ENCODE data around the gene ZNF407.

DNA sequence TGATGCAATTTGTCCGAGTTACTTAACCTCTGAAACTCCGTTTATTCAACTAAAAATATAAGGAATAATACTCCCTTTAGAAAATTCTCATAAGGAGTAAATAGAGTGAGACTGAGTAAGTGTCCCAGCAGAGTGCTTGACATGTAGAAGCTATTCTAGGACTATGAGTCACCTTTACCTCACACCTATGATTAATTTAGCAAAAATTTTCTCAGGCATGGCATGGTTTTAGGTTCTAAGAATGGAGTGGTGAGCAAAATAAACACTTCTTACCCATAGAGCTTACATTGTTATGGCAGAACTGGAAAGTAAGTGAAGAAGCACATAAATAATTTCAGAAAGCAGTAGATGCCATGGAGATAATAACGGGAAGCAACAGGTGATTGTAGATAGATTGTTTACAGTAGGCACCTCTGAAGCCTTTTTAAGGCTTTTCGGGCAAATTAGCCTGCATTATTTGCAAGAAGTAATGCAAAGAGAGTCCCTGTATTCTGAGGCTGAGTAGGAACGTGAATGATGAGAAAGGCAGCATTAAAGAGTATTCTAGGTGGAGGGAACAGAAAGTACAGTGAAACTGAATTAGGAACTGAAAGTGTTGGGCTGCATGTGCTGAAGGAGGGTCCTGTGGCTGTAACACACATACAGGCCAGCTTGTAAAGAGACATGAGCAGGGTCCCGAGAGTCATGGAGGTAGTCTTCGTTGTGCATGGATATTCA is 209.2 kb downstream of the ZNF407 start:
- TF ChIP-seq, protein P1, sequence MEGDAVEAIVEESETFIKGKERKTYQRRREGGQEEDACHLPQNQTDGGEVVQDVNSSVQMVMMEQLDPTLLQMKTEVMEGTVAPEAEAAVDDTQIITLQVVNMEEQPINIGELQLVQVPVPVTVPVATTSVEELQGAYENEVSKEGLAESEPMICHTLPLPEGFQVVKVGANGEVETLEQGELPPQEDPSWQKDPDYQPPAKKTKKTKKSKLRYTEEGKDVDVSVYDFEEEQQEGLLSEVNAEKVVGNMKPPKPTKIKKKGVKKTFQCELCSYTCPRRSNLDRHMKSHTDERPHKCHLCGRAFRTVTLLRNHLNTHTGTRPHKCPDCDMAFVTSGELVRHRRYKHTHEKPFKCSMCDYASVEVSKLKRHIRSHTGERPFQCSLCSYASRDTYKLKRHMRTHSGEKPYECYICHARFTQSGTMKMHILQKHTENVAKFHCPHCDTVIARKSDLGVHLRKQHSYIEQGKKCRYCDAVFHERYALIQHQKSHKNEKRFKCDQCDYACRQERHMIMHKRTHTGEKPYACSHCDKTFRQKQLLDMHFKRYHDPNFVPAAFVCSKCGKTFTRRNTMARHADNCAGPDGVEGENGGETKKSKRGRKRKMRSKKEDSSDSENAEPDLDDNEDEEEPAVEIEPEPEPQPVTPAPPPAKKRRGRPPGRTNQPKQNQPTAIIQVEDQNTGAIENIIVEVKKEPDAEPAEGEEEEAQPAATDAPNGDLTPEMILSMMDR (IDR thresholded peaks at IDR 0.05) = no peak
- no peak for TF ChIP-seq POLR2A (IDR thresholded peaks at IDR 0.05)

Data from adrenal gland (tissue), 5 donors.